WTC11 (cell line): ENCODE results near the gene LRCH4. TPM values are rescaled to one million over a fixed set of nuclear protein-coding genes. Genes with fewer than 3 reads are reported as not detected.
A peak's percentile ranks its signal among the peaks of the same experiment; 100 is the strongest.

Experiments used
- ATAC-seq: fragments of 200-7000 bp; cut with Tn5 transposase; 2 replicates; pipeline ENCODE4 v1.10.0; 2021; ENCODE audit warnings: mild to moderate bottlenecking, moderate library complexity
- CTCF ChIA-PET: fragments of 300-600 bp; sonication (Branson Sonifier 250); formaldehyde crosslinking; loops from one replicate; lab custom pipeline; 2021; ENCODE audit warnings: antibody characterized with exemption; lab: Charles Lee
- POLR2A ChIA-PET: fragments of 350-600 bp; sonication (Branson Sonifier 250); formaldehyde crosslinking; loops from one replicate; lab custom pipeline; 2021; ENCODE audit warnings: antibody characterized with exemption; lab: Charles Lee
- DNase-seq: peaks from one replicate; pipeline ENCODE4 v3.0.0; 2021; ENCODE audit warnings: low spot score
- H3K27ac Mint-ChIP-seq: 2 replicates; pipeline ENCODE4 v1.8.0; 2021; ENCODE audit warnings: mixed read lengths
- H3K27me3 Mint-ChIP-seq: 2 replicates; pipeline ENCODE4 v1.8.0; 2021; ENCODE audit warnings: low read depth, mild to moderate bottlenecking, moderate library complexity, mixed read lengths
- H3K36me3 Mint-ChIP-seq: 2 replicates; pipeline ENCODE4 v1.8.0; 2021; ENCODE audit warnings: mixed read lengths
- H3K4me1 Mint-ChIP-seq: 2 replicates; pipeline ENCODE4 v1.8.0; 2022; ENCODE audit warnings: mixed read lengths
- H3K4me3 Mint-ChIP-seq: 2 replicates; pipeline ENCODE4 v1.8.0; 2021; ENCODE audit warnings: mild to moderate bottlenecking, moderate library complexity, mixed read lengths
- H3K9me3 Mint-ChIP-seq: 2 replicates; pipeline ENCODE4 v1.8.0; 2021; ENCODE audit warnings: mixed read lengths
- RELA ChIP-seq: sonication (generic); formaldehyde crosslinking; IDR thresholded peaks from 2 replicates; pipeline ENCODE4 v1.8.1; 2022; ENCODE audit warnings: missing genetic modification reagents, mild to moderate bottlenecking, borderline replicate concordance
- SP1 ChIP-seq: sonication (generic); formaldehyde crosslinking; conservative IDR thresholded peaks from 2 replicates; pipeline ENCODE4 v1.8.1; 2022; ENCODE audit warnings: missing genetic modification reagents
- TEAD1 ChIP-seq: sonication (generic); formaldehyde crosslinking; IDR thresholded peaks from 2 replicates; pipeline ENCODE4 v1.8.0; 2022; ENCODE audit warnings: mild to moderate bottlenecking, missing genetic modification reagents
- ZNF416 ChIP-seq: fragments of 250-450 bp; sonication (Bioruptor Pico); IDR thresholded peaks from 2 replicates; pipeline ENCODE4 v1.9.0; 2021; ENCODE audit warnings: mild to moderate bottlenecking, inconsistent platforms
- ZNF423 ChIP-seq: fragments of 250-450 bp; sonication (Bioruptor Pico); IDR thresholded peaks from 2 replicates; pipeline ENCODE4 v2.1.2; 2022; ENCODE audit warnings: mild to moderate bottlenecking, moderate library complexity
- total RNA-seq: library from RNA; stranded (reverse); gene quantifications from 3 replicates; pipeline ENCODE4 v1.2.3, GENCODE V29; 2021
- TF ChIP-seq, protein P1 (sequence below): sonication (generic); formaldehyde crosslinking; IDR thresholded peaks from 2 replicates; pipeline ENCODE4 v1.8.1; 2022; ENCODE audit warnings: mild to moderate bottlenecking, missing genetic modification reagents, moderate library complexity, borderline replicate concordance
- TF ChIP-seq, protein P2 (sequence below): fragments of 250-450 bp; sonication (Bioruptor Pico); IDR thresholded peaks from 2 replicates; pipeline ENCODE4 v1.9.0; 2021; ENCODE audit warnings: mild to moderate bottlenecking
- TF ChIP-seq, protein P3 (sequence below): sonication (generic); formaldehyde crosslinking; IDR thresholded peaks from 2 replicates; pipeline ENCODE4 v1.8.1; 2023; ENCODE audit warnings: mild to moderate bottlenecking, missing genetic modification reagents, moderate library complexity
- TF ChIP-seq, protein P4 (sequence below): sonication (generic); formaldehyde crosslinking; IDR thresholded peaks from 2 replicates; pipeline ENCODE4 v1.8.0; 2022; ENCODE audit warnings: mild to moderate bottlenecking, missing genetic modification reagents
- TF ChIP-seq, protein P5 (sequence below): sonication (generic); formaldehyde crosslinking; IDR thresholded peaks from 2 replicates; pipeline ENCODE4 v1.8.1; 2023; ENCODE audit warnings: mild to moderate bottlenecking, moderate library complexity, missing genetic modification reagents
- TF ChIP-seq, protein P6 (sequence below): fragments of 200-600 bp; IDR thresholded peaks from 2 replicates; pipeline ENCODE4 v1.8.0; 2022; ENCODE audit warnings: antibody characterized with exemption
- TF ChIP-seq, protein P7 (sequence below): sonication (generic); formaldehyde crosslinking; IDR thresholded peaks from 2 replicates; pipeline ENCODE4 v1.8.1; 2023; ENCODE audit warnings: mild to moderate bottlenecking, missing genetic modification reagents, moderate library complexity
- TF ChIP-seq, protein P8 (sequence below): fragments of 250-450 bp; sonication (Bioruptor Pico); IDR thresholded peaks from 2 replicates; pipeline ENCODE4 v1.9.0; 2021; ENCODE audit warnings: mild to moderate bottlenecking, borderline replicate concordance
- TF ChIP-seq, protein P9 (sequence below): sonication (generic); formaldehyde crosslinking; IDR thresholded peaks from 2 replicates; pipeline ENCODE4 v1.8.0; 2022; ENCODE audit warnings: mild to moderate bottlenecking, missing genetic modification reagents

The LRCH4 gene
- total RNA-seq, 1 experiment from 2014 or later: 56.7 TPM

DNA sequence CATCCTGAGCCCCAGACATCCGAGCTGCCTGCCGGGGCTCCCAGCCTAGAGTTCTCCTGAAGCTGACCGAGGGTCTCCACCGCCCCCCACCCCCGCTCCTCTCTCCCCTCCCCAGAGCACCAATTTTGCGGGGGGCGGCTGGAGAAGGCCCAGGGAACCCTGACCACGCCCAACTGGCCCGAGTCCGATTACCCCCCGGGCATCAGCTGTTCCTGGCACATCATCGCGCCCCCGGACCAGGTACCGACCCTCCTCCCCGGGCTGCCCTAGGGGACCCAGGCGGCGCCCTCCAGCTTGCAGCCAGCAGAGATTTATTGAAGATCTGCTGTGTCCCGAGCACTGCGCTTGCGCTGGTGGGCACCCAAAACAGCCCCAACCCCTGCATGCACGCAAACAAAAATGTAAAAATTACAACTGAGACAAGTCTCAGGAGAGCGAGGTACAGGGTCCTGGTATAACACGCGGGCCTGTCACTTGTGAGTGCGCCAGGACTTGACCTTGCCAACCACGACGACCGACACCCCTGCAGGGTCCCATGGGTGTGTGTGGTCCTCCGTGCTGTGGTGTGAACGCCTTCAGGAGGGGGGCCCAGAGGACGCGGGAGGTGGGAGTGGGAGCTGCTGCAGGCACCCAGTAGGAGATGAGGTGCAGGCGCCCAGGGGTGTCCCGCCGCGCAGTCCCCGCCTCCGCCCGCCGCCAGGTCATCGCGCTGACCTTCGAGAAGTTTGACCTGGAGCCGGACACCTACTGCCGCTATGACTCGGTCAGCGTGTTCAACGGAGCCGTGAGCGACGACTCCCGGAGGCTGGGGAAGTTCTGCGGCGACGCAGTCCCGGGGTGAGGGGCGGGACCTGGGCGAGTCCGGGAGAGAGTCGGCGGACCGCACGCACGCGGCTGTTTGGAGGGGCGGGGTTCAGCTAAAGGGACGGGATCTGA is 19.3 kb upstream of the LRCH4 start (continued):
- TF ChIP-seq, protein P1, sequence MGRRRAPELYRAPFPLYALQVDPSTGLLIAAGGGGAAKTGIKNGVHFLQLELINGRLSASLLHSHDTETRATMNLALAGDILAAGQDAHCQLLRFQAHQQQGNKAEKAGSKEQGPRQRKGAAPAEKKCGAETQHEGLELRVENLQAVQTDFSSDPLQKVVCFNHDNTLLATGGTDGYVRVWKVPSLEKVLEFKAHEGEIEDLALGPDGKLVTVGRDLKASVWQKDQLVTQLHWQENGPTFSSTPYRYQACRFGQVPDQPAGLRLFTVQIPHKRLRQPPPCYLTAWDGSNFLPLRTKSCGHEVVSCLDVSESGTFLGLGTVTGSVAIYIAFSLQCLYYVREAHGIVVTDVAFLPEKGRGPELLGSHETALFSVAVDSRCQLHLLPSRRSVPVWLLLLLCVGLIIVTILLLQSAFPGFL (CRISPR knock-in tag): no peak
- 0 out of 2 replicates have a peak, but pooled peaks have one; percentile 4 for TF ChIP-seq SP1 (CRISPR knock-in tag)
- TF ChIP-seq, protein P2, sequence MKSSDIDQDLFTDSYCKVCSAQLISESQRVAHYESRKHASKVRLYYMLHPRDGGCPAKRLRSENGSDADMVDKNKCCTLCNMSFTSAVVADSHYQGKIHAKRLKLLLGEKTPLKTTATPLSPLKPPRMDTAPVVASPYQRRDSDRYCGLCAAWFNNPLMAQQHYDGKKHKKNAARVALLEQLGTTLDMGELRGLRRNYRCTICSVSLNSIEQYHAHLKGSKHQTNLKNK (CRISPR knock-in tag): no peak
- 0 out of 2 replicates have a peak, but pooled peaks have one; percentile 12 for TF ChIP-seq RELA (CRISPR knock-in tag)
- TF ChIP-seq, protein P3, sequence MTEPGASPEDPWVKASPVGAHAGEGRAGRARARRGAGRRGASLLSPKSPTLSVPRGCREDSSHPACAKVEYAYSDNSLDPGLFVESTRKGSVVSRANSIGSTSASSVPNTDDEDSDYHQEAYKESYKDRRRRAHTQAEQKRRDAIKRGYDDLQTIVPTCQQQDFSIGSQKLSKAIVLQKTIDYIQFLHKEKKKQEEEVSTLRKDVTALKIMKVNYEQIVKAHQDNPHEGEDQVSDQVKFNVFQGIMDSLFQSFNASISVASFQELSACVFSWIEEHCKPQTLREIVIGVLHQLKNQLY (CRISPR knock-in tag): no peak
- TF ChIP-seq, all 79 proteins: peak for 5

DNA sequence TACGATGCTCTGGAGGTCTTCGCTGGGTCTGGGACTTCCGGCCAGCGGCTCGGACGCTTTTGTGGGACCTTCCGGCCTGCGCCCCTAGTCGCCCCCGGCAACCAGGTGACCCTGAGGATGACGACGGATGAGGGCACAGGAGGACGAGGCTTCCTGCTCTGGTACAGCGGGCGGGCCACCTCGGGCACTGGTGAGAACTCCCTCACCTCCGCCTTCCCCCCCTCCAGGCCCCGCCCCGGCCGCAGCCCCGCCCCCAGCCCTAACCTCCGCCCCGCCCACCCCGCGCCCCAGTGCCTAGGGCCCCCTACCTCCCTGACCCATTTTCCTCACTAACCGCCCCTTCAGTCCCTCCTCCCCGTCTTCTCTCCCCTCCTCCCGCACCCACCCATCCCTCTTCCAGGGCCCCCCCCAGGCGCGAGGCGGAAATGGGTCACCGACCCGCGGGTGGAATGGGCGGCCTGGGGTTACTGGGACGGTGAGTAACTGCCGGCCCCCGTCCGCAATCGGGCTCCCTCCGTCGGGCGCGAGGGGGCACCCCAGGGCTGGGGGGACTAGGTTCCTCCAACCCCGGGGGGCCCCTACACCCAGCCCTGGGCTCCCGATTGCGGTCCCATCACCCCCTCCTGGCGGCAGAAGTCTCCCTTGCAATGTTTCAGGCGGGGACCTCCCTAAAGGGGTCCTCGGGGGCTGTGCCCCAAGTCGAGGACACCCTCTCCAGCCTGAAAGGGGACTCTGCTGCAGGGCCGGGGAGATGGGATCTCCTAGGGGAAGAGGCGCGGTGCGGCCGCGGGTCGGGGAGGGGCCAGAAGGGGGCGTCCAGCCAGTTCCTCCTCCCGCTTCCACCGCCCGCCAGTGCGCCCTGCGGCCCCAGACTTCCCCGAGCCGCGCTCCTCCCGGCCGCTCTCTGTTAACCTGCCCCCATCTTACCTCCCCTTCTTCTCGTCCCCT is 18.4 kb upstream of the LRCH4 start:
- H3K36me3 Mint-ChIP-seq: peaks cover 8% of the 10 kb centered on the region
- H3K27ac Mint-ChIP-seq: peak overlapping the region; percentile 96
- H3K27me3 Mint-ChIP-seq: peaks cover 13% of the 10 kb centered on the region
- no peaks in the 10 kb centered on the region for H3K9me3 Mint-ChIP-seq
- ChIA-PET CTCF (interaction anchor here (0.6 to 5.8 kb wide), 22 partner anchors 8 to 125 kb away, joined by 3 to 67 read pairs (median 4); partner anchors contain the start of genes FBXO24, GIGYF1, LRCH4 and MOSPD3), POLR2A (interaction anchor here (0.5 to 3.0 kb wide), 10 partner anchors 8 to 1133 kb away, joined by 3 to 60 read pairs (median 6); partner anchors contain the start of genes FBXO24, LRCH4, MOSPD3 and POP7)
- ATAC-seq (peak; percentile 71), DNase-seq (peak; percentile 90)
- peaks cover 43% of the 10 kb centered on the region for H3K4me1 Mint-ChIP-seq
- peak; percentile 88 for TF ChIP-seq ZNF423 (CRISPR knock-in tag)
- TF ChIP-seq, protein P4, sequence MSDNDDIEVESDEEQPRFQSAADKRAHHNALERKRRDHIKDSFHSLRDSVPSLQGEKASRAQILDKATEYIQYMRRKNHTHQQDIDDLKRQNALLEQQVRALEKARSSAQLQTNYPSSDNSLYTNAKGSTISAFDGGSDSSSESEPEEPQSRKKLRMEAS (CRISPR knock-in tag): peak; percentile 75
- TF ChIP-seq, protein P5, sequence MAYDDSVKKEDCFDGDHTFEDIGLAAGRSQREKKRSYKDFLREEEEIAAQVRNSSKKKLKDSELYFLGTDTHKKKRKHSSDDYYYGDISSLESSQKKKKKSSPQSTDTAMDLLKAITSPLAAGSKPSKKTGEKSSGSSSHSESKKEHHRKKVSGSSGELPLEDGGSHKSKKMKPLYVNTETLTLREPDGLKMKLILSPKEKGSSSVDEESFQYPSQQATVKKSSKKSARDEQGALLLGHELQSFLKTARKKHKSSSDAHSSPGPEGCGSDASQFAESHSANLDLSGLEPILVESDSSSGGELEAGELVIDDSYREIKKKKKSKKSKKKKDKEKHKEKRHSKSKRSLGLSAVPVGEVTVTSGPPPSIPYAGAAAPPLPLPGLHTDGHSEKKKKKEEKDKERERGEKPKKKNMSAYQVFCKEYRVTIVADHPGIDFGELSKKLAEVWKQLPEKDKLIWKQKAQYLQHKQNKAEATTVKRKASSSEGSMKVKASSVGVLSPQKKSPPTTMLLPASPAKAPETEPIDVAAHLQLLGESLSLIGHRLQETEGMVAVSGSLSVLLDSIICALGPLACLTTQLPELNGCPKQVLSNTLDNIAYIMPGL (CRISPR knock-in tag): peak; percentile 82
- TF ChIP-seq, protein P6, sequence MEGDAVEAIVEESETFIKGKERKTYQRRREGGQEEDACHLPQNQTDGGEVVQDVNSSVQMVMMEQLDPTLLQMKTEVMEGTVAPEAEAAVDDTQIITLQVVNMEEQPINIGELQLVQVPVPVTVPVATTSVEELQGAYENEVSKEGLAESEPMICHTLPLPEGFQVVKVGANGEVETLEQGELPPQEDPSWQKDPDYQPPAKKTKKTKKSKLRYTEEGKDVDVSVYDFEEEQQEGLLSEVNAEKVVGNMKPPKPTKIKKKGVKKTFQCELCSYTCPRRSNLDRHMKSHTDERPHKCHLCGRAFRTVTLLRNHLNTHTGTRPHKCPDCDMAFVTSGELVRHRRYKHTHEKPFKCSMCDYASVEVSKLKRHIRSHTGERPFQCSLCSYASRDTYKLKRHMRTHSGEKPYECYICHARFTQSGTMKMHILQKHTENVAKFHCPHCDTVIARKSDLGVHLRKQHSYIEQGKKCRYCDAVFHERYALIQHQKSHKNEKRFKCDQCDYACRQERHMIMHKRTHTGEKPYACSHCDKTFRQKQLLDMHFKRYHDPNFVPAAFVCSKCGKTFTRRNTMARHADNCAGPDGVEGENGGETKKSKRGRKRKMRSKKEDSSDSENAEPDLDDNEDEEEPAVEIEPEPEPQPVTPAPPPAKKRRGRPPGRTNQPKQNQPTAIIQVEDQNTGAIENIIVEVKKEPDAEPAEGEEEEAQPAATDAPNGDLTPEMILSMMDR: peak; percentile 48; the same call in 1 of the 2 replicates
- TF ChIP-seq, protein P7, sequence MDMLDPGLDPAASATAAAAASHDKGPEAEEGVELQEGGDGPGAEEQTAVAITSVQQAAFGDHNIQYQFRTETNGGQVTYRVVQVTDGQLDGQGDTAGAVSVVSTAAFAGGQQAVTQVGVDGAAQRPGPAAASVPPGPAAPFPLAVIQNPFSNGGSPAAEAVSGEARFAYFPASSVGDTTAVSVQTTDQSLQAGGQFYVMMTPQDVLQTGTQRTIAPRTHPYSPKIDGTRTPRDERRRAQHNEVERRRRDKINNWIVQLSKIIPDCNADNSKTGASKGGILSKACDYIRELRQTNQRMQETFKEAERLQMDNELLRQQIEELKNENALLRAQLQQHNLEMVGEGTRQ (CRISPR knock-in tag): peak; percentile 41; the same call in 1 of the 2 replicates
- TF ChIP-seq, protein P8, sequence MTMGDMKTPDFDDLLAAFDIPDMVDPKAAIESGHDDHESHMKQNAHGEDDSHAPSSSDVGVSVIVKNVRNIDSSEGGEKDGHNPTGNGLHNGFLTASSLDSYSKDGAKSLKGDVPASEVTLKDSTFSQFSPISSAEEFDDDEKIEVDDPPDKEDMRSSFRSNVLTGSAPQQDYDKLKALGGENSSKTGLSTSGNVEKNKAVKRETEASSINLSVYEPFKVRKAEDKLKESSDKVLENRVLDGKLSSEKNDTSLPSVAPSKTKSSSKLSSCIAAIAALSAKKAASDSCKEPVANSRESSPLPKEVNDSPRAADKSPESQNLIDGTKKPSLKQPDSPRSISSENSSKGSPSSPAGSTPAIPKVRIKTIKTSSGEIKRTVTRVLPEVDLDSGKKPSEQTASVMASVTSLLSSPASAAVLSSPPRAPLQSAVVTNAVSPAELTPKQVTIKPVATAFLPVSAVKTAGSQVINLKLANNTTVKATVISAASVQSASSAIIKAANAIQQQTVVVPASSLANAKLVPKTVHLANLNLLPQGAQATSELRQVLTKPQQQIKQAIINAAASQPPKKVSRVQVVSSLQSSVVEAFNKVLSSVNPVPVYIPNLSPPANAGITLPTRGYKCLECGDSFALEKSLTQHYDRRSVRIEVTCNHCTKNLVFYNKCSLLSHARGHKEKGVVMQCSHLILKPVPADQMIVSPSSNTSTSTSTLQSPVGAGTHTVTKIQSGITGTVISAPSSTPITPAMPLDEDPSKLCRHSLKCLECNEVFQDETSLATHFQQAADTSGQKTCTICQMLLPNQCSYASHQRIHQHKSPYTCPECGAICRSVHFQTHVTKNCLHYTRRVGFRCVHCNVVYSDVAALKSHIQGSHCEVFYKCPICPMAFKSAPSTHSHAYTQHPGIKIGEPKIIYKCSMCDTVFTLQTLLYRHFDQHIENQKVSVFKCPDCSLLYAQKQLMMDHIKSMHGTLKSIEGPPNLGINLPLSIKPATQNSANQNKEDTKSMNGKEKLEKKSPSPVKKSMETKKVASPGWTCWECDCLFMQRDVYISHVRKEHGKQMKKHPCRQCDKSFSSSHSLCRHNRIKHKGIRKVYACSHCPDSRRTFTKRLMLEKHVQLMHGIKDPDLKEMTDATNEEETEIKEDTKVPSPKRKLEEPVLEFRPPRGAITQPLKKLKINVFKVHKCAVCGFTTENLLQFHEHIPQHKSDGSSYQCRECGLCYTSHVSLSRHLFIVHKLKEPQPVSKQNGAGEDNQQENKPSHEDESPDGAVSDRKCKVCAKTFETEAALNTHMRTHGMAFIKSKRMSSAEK (CRISPR knock-in tag): no peak
- 0 out of 2 replicates have a peak, but pooled peaks have one; percentile 28 for TF ChIP-seq TEAD1
- TF ChIP-seq, protein P9, sequence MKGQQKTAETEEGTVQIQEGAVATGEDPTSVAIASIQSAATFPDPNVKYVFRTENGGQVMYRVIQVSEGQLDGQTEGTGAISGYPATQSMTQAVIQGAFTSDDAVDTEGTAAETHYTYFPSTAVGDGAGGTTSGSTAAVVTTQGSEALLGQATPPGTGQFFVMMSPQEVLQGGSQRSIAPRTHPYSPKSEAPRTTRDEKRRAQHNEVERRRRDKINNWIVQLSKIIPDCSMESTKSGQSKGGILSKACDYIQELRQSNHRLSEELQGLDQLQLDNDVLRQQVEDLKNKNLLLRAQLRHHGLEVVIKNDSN (CRISPR knock-in tag): peak; percentile 54; the same call in 1 of the 2 replicates
- 0 out of 2 replicates have a peak, but pooled peaks have one; percentile 48 for TF ChIP-seq ZNF416 (CRISPR knock-in tag)
- peak; percentile 26; the same call in 1 of the 2 replicates for TF ChIP-seq SP1 (CRISPR knock-in tag)
- no peak for TF ChIP-seq RELA (CRISPR knock-in tag)
- H3K4me3 Mint-ChIP-seq: peak overlapping the region; percentile 87
